H1 (cell line): ENCODE results near the gene AGAP1. TPM values are rescaled to one million over a fixed set of nuclear protein-coding genes. Genes with fewer than 3 reads are reported as not detected.

ENCODE experiments used
- CTCF ChIA-PET: fragments of 300-600 bp; sonication (Branson Sonifier 250); formaldehyde crosslinking; loops from one replicate; lab custom pipeline; 2021; ENCODE audit not compliant: partially characterized antibody; lab: Charles Lee
- POLR2A ChIA-PET: fragments of 300-600 bp; sonication (Branson Sonifier 250); formaldehyde crosslinking; loops from one replicate; lab custom pipeline; 2021; ENCODE audit warnings: inconsistent platforms; ENCODE audit not compliant: partially characterized antibody; lab: Charles Lee
- DNase-seq, 2 experiments: peaks; one replicate each; pipeline versions ENCODE4 v3.0.0 to v3.0.0-alpha.2; 2010 to 2022; ENCODE audit warnings: low spot score in 2 of 2, low read depth in 1 of 2, mixed read lengths in 1 of 2
- FAIRE-seq: peaks from 2 replicates; lab custom pipeline; 2011; peaks lifted over from hg19 to GRCh38; lab: Jason Lieb, UNC
- H2AFZ ChIP-seq: 2 replicates; pipeline ENCODE4 v1.8.1; 2012; ENCODE audit warnings: low read length, inconsistent platforms
- H2AK5ac ChIP-seq: 2 replicates; pipeline ENCODE4 v1.6.1; 2013; ENCODE audit warnings: low read depth, low read length
- H2BK120ac ChIP-seq: replicated peaks from 2 replicates; pipeline ENCODE3; 2013; ENCODE audit warnings: low read depth, low read length, inconsistent platforms
- H2BK12ac ChIP-seq: 2 replicates; pipeline ENCODE4 v1.6.1; 2013; ENCODE audit warnings: low read depth, low read length
- H2BK15ac ChIP-seq: 2 replicates; pipeline ENCODE4 v1.6.1; 2013; ENCODE audit warnings: low read length
- H2BK20ac ChIP-seq: 2 replicates; pipeline ENCODE4 v1.6.1; 2013; ENCODE audit warnings: low read length
- H2BK5ac ChIP-seq: 2 replicates; pipeline ENCODE4 v1.6.1; 2013; ENCODE audit warnings: low read depth, low read length
- H3K14ac ChIP-seq: 2 replicates; pipeline ENCODE4 v1.6.1; 2013; ENCODE audit warnings: inconsistent platforms; ENCODE audit not compliant: insufficient read length
- H3K18ac ChIP-seq: 2 replicates; pipeline ENCODE4 v1.6.1; 2013; ENCODE audit warnings: low read length; ENCODE audit errors: extremely low read depth
- H3K23ac ChIP-seq: 2 replicates; pipeline ENCODE4 v1.6.1; 2013; ENCODE audit warnings: inconsistent platforms; ENCODE audit not compliant: insufficient read length
- H3K23me2 ChIP-seq: 2 replicates; pipeline ENCODE4 v1.6.1; 2013; ENCODE audit warnings: low read depth, low read length
- H3K27ac ChIP-seq: 2 replicates; pipeline ENCODE4 v1.6.1; 2011; ENCODE audit warnings: low read depth, low read length, inconsistent platforms
- H3K27me3 ChIP-seq, 4 experiments: replicated peaks in 1 of 4; 1 replicate in 1 of 4; 2 replicates in 3 of 4; pipeline versions ENCODE4 v1.6.1 to v1.8.1; 2011 to 2013; ENCODE audit warnings: low read length in 3 of 4, mild to moderate bottlenecking in 3 of 4, inconsistent platforms in 2 of 4, mixed read lengths in 2 of 4, moderate library complexity in 1 of 4; ENCODE audit not compliant: control insufficient read depth in 3 of 4, insufficient read depth in 3 of 4; ENCODE audit errors: extremely low read depth in 1 of 4
- H3K36me3 ChIP-seq, 4 experiments: 2 replicates each; pipeline versions ENCODE4 v1.6.1 to v1.8.1; 2011 to 2013; ENCODE audit warnings: mild to moderate bottlenecking in 4 of 4, low read length in 3 of 4, moderate library complexity in 2 of 4, control low read depth in 1 of 4, inconsistent platforms in 1 of 4; ENCODE audit not compliant: insufficient read depth in 4 of 4, control insufficient read depth in 2 of 4
- H3K4ac ChIP-seq: replicated peaks from 2 replicates; pipeline ENCODE3; 2013; ENCODE audit warnings: low read length, low read depth, mixed read lengths, inconsistent platforms; ENCODE audit not compliant: insufficient read length
- H3K4me1 ChIP-seq, 4 experiments: replicated peaks in 1 of 4; 1 replicate in 1 of 4; 2 replicates in 3 of 4; pipeline versions ENCODE4 v1.6.1 to v1.8.1; 2011 to 2013; ENCODE audit warnings: low read length in 3 of 4, inconsistent platforms in 2 of 4, mixed read lengths in 1 of 4; ENCODE audit not compliant: insufficient read depth in 4 of 4, control insufficient read depth in 3 of 4
- H3K4me2 ChIP-seq, 2 experiments: 2 replicates each; pipeline versions ENCODE4 v1.6.1 to v1.8.1; 2011 to 2013; ENCODE audit warnings: low read depth in 2 of 2, low read length in 2 of 2, control low read depth in 1 of 2, inconsistent platforms in 1 of 2, mild to moderate bottlenecking in 1 of 2; ENCODE audit not compliant: insufficient read depth in 1 of 2
- H3K4me3 ChIP-seq, 4 experiments: fragments of 200-600, 300-600 bp in 1 of 4; sonication (generic), shearing (Covaris generic), sonication (Bioruptor Twin) in 1 of 4; 2 replicates each; pipeline versions ENCODE4 v1.5.1 to v1.8.1; 2011 to 2016; ENCODE audit warnings: low read length in 4 of 4, low read depth in 3 of 4, control low read depth in 2 of 4, inconsistent platforms in 2 of 4, mild to moderate bottlenecking in 2 of 4, mixed read lengths in 1 of 4, moderate library complexity in 1 of 4; ENCODE audit not compliant: insufficient read depth in 2 of 4; ENCODE audit errors: extremely low read depth in 1 of 4
- H3K56ac ChIP-seq: replicated peaks from 2 replicates; pipeline ENCODE3; 2013; ENCODE audit warnings: low read depth, mild to moderate bottlenecking, mixed read lengths, low read length, inconsistent platforms; ENCODE audit not compliant: insufficient read length
- H3K79me1 ChIP-seq: 2 replicates; pipeline ENCODE4 v1.6.1; 2013; ENCODE audit warnings: low read depth, low read length, control low read depth
- H3K79me2 ChIP-seq, 2 experiments: 2 replicates each; pipeline versions ENCODE4 v1.6.1 to v1.8.1; 2012 to 2013; ENCODE audit warnings: low read length in 2 of 2, mild to moderate bottlenecking in 2 of 2, inconsistent platforms in 1 of 2; ENCODE audit not compliant: insufficient read depth in 2 of 2, control insufficient read depth in 1 of 2
- H3K9ac ChIP-seq, 4 experiments: replicated peaks in 1 of 4; 1 replicate in 1 of 4; 2 replicates in 3 of 4; pipeline versions ENCODE4 v1.6.1 to v1.8.1; 2011 to 2013; ENCODE audit warnings: low read depth in 3 of 4, low read length in 3 of 4, control low read depth in 2 of 4, mild to moderate bottlenecking in 2 of 4, moderate library complexity in 2 of 4, inconsistent platforms in 1 of 4; ENCODE audit errors: extremely low read depth in 1 of 4
- H3K9me3 ChIP-seq, 2 experiments: 2 replicates each; pipeline versions ENCODE4 v1.6.1 to v1.8.1; 2012 to 2013; ENCODE audit warnings: mild to moderate bottlenecking in 2 of 2, moderate library complexity in 2 of 2, control low read depth in 1 of 2, inconsistent platforms in 1 of 2, low read depth in 1 of 2, low read length in 1 of 2, mixed read lengths in 1 of 2; ENCODE audit not compliant: insufficient read depth in 2 of 2
- H4K20me1 ChIP-seq, 2 experiments: replicated peaks in 1 of 2; 2 replicates each; pipeline versions ENCODE3 to v1.8.1; 2011 to 2013; ENCODE audit warnings: inconsistent platforms in 2 of 2, low read length in 2 of 2, mild to moderate bottlenecking in 1 of 2; ENCODE audit not compliant: insufficient read depth in 2 of 2, control insufficient read depth in 1 of 2
- H4K5ac ChIP-seq: 2 replicates; pipeline ENCODE4 v1.6.1; 2013; ENCODE audit warnings: low read length, low read depth, mixed read lengths, inconsistent platforms; ENCODE audit not compliant: insufficient read length
- H4K8ac ChIP-seq: 2 replicates; pipeline ENCODE4 v1.8.0; 2013; ENCODE audit warnings: mild to moderate bottlenecking, moderate library complexity, low read length, inconsistent platforms; ENCODE audit not compliant: insufficient read depth; ENCODE audit errors: extremely low read depth
- H4K91ac ChIP-seq: replicated peaks from 2 replicates; pipeline ENCODE3; 2013; ENCODE audit warnings: low read length, mixed read lengths, inconsistent platforms; ENCODE audit not compliant: insufficient read length
- BCL11A ChIP-seq, 2 experiments: IDR thresholded peaks; one replicate each; pipeline ENCODE4 v1.6.1; 2011; ENCODE audit warnings: low read depth in 2 of 2, low read length in 2 of 2, mild to moderate bottlenecking in 2 of 2
- CHD2 ChIP-seq: IDR thresholded peaks from 2 replicates; pipeline ENCODE4 v1.6.1; 2012; ENCODE audit warnings: low read length, improper control_type of control experiment
- GABPA ChIP-seq: IDR thresholded peaks from 2 replicates; pipeline ENCODE4 v1.6.1; 2011; ENCODE audit warnings: mild to moderate bottlenecking, low read length, moderate library complexity, borderline replicate concordance; ENCODE audit not compliant: insufficient read depth
- KDM4A ChIP-seq: IDR thresholded peaks from one replicate; pipeline ENCODE4 v1.7.1; 2012; ENCODE audit warnings: low read depth, mild to moderate bottlenecking, moderate library complexity, low read length, inconsistent platforms; ENCODE audit not compliant: severe bottlenecking
- KDM5A ChIP-seq: fragments of 200-600 bp; IDR thresholded peaks from 2 replicates; pipeline ENCODE4 v1.7.1; 2012; ENCODE audit warnings: mild to moderate bottlenecking, low read length, inconsistent platforms, mixed read lengths
- SP1 ChIP-seq: IDR thresholded peaks from 2 replicates; pipeline ENCODE4 v1.6.1; 2011; ENCODE audit warnings: low read depth, low read length
- TAF7 ChIP-seq: optimal IDR thresholded peaks from 2 replicates; pipeline ENCODE3; 2011; ENCODE audit warnings: low read depth, mild to moderate bottlenecking, inconsistent platforms, low read length, moderate library complexity, borderline replicate concordance
- TBP ChIP-seq: IDR thresholded peaks from 2 replicates; pipeline ENCODE4 v1.6.1; 2011; ENCODE audit warnings: low read depth, low read length, improper control_type of control experiment
- WGBS, 2 experiments: shearing (Covaris generic) in 1 of 2; methylation state at CpG; one replicate each; pipeline versions ENCODE4 v1.1.6 to v1.1.7; 2013 to 2015; ENCODE audit warnings: low lambda C conversion rate in 2 of 2, mixed read lengths in 2 of 2, inconsistent platforms in 1 of 2, low coverage in 1 of 2, missing lambda C conversion rate in 1 of 2; ENCODE audit not compliant: insufficient replicate concordance in 2 of 2, insufficient coverage in 1 of 2, insufficient read length in 1 of 2; ENCODE audit errors: extremely low coverage in 1 of 2, missing lambda C conversion rate in 1 of 2; 5-methylcytosine and 5-hydroxymethylcytosine counted together
- polyA plus RNA-seq, 7 experiments: library from polyadenylated mRNA; depleted of rRNA in 3 of 7; stranded (reverse) in 5 of 7; unstranded in 2 of 7; fragments of >200 nt in 5 of 7; fragments of 200-250 nt in 2 of 7; gene quantifications; 1 replicate in 5 of 7; 2 replicates in 1 of 7; 4 replicates in 1 of 7; pipeline versions ENCODE4 v1.2.1 to v1.2.3, GENCODE V29; 2011 to 2013; ENCODE audit warnings: missing spikeins in 2 of 7, mixed read lengths in 2 of 7
- total RNA-seq: library from RNA; stranded (reverse); fragmentation: NEBNext Ultra II Directional; extraction: Animal tissue kit (Norgen Biotek cat#: 25700); gene quantifications from 2 replicates; pipeline ENCODE4 v1.2.1, GENCODE V29; 2021
- TF ChIP-seq, protein P1 (sequence below): IDR thresholded peaks from 2 replicates; pipeline ENCODE4 v1.6.1; 2012; ENCODE audit warnings: inconsistent platforms

Gene AGAP1
- total and polyA plus RNA-seq, 2 of the 8 experiments (the other 6 are each of a cell fraction or from before 2014, with no cell fraction given), result 18.1 to 39.4 TPM

GRCh38 chr2:235468978-235469655 lies 24.7 kb upstream of the AGAP1 start:
- Histone ChIP-seq H3K4me1 (peaks cover 0 to 6% (median 3%) of the 10 kb centered on the region in 4 experiments; a peak in 3 of 7 replicates), H4K5ac (no peak overlapping the region), H3K18ac (no peak overlapping the region), H3K4me3 (no peak overlapping the region), H3K4ac (no peak overlapping the region), H3K79me1 (no peaks in the 10 kb centered on the region), H2AFZ (peak overlapping the region; percentile 90), H3K36me3 (no peaks in the 10 kb centered on the region), H3K23ac (no peak overlapping the region), H2BK120ac (no peak overlapping the region), H2BK20ac (no peak overlapping the region), H3K23me2 (no peaks in the 10 kb centered on the region), H3K27me3 (no peaks in the 10 kb centered on the region; a peak in 1 of 7 replicates), H2AK5ac (no peak overlapping the region), H3K9me3 (no peaks in the 10 kb centered on the region), H3K56ac (no peak overlapping the region), H3K4me2 (0 out of 4 replicates have a peak overlapping the region, but pooled peaks of 1 of the 2 experiments have one; percentile 3), H3K27ac (no peak overlapping the region; the same call in 1 of the 2 replicates), H2BK5ac (no peak overlapping the region), H3K79me2 (no peaks in the 10 kb centered on the region), H3K14ac (no peak overlapping the region), H2BK12ac (no peak overlapping the region), H3K9ac (no peak overlapping the region; a peak in 1 of 7 replicates), H4K20me1 (no peaks in the 10 kb centered on the region), H4K91ac (no peak overlapping the region), H4K8ac (no peak overlapping the region), H2BK15ac (no peak overlapping the region)
- FAIRE-seq (no peak), DNase-seq (no peak)
- POLR2A ChIA-PET, result no interaction called here
- CTCF ChIA-PET, result interaction anchor here (2.3 kb wide), 1 partner anchor 124 kb away, joined by 7 read pairs; no protein-coding TSS in a partner anchor
- WGBS, 2 experiments, result 91% methylated on average over 9 of the region's 9 CpGs; no CpG with 5 or more reads in 1 of the 2 experiments
- TF ChIP-seq TBP, result no peak
- no peak for TF ChIP-seq CHD2
- TF ChIP-seq TAF7, result no peak
- TF ChIP-seq SP1, result no peak
- no peak for TF ChIP-seq KDM4A
- TF ChIP-seq, protein P1, sequence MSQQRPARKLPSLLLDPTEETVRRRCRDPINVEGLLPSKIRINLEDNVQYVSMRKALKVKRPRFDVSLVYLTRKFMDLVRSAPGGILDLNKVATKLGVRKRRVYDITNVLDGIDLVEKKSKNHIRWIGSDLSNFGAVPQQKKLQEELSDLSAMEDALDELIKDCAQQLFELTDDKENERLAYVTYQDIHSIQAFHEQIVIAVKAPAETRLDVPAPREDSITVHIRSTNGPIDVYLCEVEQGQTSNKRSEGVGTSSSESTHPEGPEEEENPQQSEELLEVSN, result no peak
- no peak for TF ChIP-seq BCL11A (IDR thresholded peaks at IDR 0.05; ENCODE audit: low read depth in 2 of 2, low read length in 2 of 2)
- TF ChIP-seq KDM5A, result no peak
- no peak for TF ChIP-seq GABPA
